Small intestine (tissue), 7 donors: ENCODE results near the gene ATP12A. TPM values are rescaled to one million over a fixed set of nuclear protein-coding genes. Genes with fewer than 3 reads are reported as not detected.

Source experiments
- DNase-seq, 2 donors: peaks; one replicate each; pipeline versions ENCODE4 v3.0.0 to v3.0.0-alpha.2; 2013
- FAIRE-seq: peaks from 2 replicates; lab custom pipeline; 2012; peaks lifted over from hg19 to GRCh38; lab: Jason Lieb, UNC
- H3K27ac ChIP-seq, 3 donors: one replicate each; pipeline ENCODE4 v1.5.1; 2013; ENCODE audit warnings: low read length in 2 of 3, mild to moderate bottlenecking in 2 of 3, control low read depth in 1 of 3, inconsistent platforms in 1 of 3, low read depth in 1 of 3, moderate library complexity in 1 of 3
- H3K27me3 ChIP-seq, 3 donors: one replicate each; pipeline ENCODE4 v1.6.1; 2013; ENCODE audit warnings: low read length in 3 of 3, inconsistent platforms in 1 of 3; ENCODE audit not compliant: control insufficient read depth in 3 of 3, insufficient read depth in 3 of 3
- H3K36me3 ChIP-seq, 3 donors: one replicate each; pipeline ENCODE4 v1.6.1; 2013; ENCODE audit warnings: low read length in 3 of 3, inconsistent platforms in 1 of 3, low read depth in 1 of 3, mild to moderate bottlenecking in 1 of 3, moderate library complexity in 1 of 3; ENCODE audit not compliant: control insufficient read depth in 3 of 3, insufficient read depth in 2 of 3
- H3K4me1 ChIP-seq, 3 donors: one replicate each; pipeline ENCODE4 v1.6.1; 2013; ENCODE audit warnings: low read length in 2 of 3, inconsistent platforms in 1 of 3, low read depth in 1 of 3, mild to moderate bottlenecking in 1 of 3, moderate library complexity in 1 of 3; ENCODE audit not compliant: control insufficient read depth in 3 of 3, insufficient read depth in 2 of 3
- H3K4me3 ChIP-seq, 3 donors: one replicate each; pipeline ENCODE4 v1.5.1; 2013; ENCODE audit warnings: low read length in 3 of 3, control low read depth in 1 of 3, inconsistent platforms in 1 of 3, low read depth in 1 of 3, mild to moderate bottlenecking in 1 of 3, moderate library complexity in 1 of 3
- H3K9me3 ChIP-seq, 2 donors: one replicate each; pipeline ENCODE4 v1.6.1; 2013; ENCODE audit warnings: low read depth in 1 of 2, low read length in 1 of 2; ENCODE audit not compliant: control insufficient read depth in 2 of 2, insufficient read depth in 1 of 2
- WGBS, 3 donors: extraction: QIAGEN DNeasy Blood & Tissue Kit; methylation state at CpG; one replicate each; pipeline ENCODE4 v1.1.7; 2013; 5-methylcytosine and 5-hydroxymethylcytosine counted together
- polyA plus RNA-seq, 4 donors: library from polyadenylated mRNA; stranded (reverse) in 3 of 4; unstranded in 1 of 4; fragments of 200-250 nt in 3 of 4; fragments of 120-200 nt in 1 of 4; gene quantifications; one replicate each; pipeline versions ENCODE4 v1.2.1 to v1.2.3, GENCODE V29; 2013
- donor health status: healthy with polysubstance abuse.
- donor health status: control.
- donor health status: control.
- donor health status: Bipolar disorder and iron deficiency.
- donor health status: healthy.

ATP12A gene
- polyA plus RNA-seq, 4 donors, result 0.01 TPM; not detected in 3

- DNase-seq (peak in 1 of 2 donors; percentile 18), FAIRE-seq (no peak)
- WGBS, 3 donors, result 3 to 15% (median 14%) methylated on average over 52 to 70 of the region's 70 CpGs
- H3K27me3 ChIP-seq, result peaks cover 14 to 40% (median 24%) of the 10 kb centered on the region in 3 donors
- H3K4me1 ChIP-seq, result no peaks in the 10 kb centered on the region
- H3K36me3 ChIP-seq, result no peaks in the 10 kb centered on the region
- H3K9me3 ChIP-seq, result no peaks in the 10 kb centered on the region
- H3K4me3 ChIP-seq, result no peak overlapping the region
- H3K27ac ChIP-seq, result no peak overlapping the region
Observed at GRCh38 chr13:24745861-24746617, 65.8 kb downstream of the ATP12A start.

- WGBS, 3 donors, result 1 to 2% (median 1%) methylated on average over 49 to 56 of the region's 56 CpGs
- no peaks in the 10 kb centered on the region for H3K9me3 ChIP-seq
- peaks cover 14 to 40% (median 24%) of the 10 kb centered on the region in 3 donors for H3K27me3 ChIP-seq
- no peak overlapping the region for H3K27ac ChIP-seq
- FAIRE-seq (no peak), DNase-seq (peak in 1 of 2 donors; percentile 28)
- H3K4me3 ChIP-seq, result peak overlapping the region in 1 of 3 donors; percentile 18
- H3K36me3 ChIP-seq, result no peaks in the 10 kb centered on the region
- H3K4me1 ChIP-seq, result no peaks in the 10 kb centered on the region
Observed at GRCh38 chr13:24746618-24747247, 66.5 kb downstream of the ATP12A start.

- DNase-seq (peak in 1 of 2 donors; percentile 24), FAIRE-seq (no peak)
- Histone ChIP-seq H3K27ac (no peak overlapping the region), H3K9me3 (no peaks in the 10 kb centered on the region), H3K4me3 (peak overlapping the region in 2 of 3 donors; percentile 18 to 46), H3K27me3 (peaks cover 14 to 40% (median 24%) of the 10 kb centered on the region in 3 donors), H3K36me3 (no peaks in the 10 kb centered on the region), H3K4me1 (no peaks in the 10 kb centered on the region)
- WGBS, 3 donors, result 1 to 2% (median 1%) methylated on average over 45 to 61 of the region's 61 CpGs
Observed at GRCh38 chr13:24747248-24748060, 67.2 kb downstream of the ATP12A start.

- H3K27me3 ChIP-seq, result peaks cover 14 to 40% (median 24%) of the 10 kb centered on the region in 3 donors
- no peaks in the 10 kb centered on the region for H3K36me3 ChIP-seq
- H3K9me3 ChIP-seq, result no peaks in the 10 kb centered on the region
- WGBS, 3 donors, result 2 to 6% (median 4%) methylated on average over 10 of the region's 10 CpGs
- FAIRE-seq (no peak), DNase-seq (no peak)
- no peaks in the 10 kb centered on the region for H3K4me1 ChIP-seq
- no peak overlapping the region for H3K27ac ChIP-seq
- peak overlapping the region in 1 of 3 donors; percentile 18 for H3K4me3 ChIP-seq
Observed at GRCh38 chr13:24748061-24748400, 67.8 kb downstream of the ATP12A start.

- Histone ChIP-seq H3K9me3 (peaks cover 0 to 3% of the 10 kb centered on the region in 2 donors), H3K36me3 (no peaks in the 10 kb centered on the region), H3K4me1 (no peaks in the 10 kb centered on the region), H3K27ac (no peak overlapping the region), H3K4me3 (no peak overlapping the region), H3K27me3 (peaks cover 0 to 2% (median 0%) of the 10 kb centered on the region in 3 donors)
- no peak for DNase-seq
- FAIRE-seq, result no peak
Observed at GRCh38 chr13:24759197-24759596, 79.0 kb downstream of the ATP12A start.

Other genes with a start within 250 kb of the ATP12A start
- 10 to 100 TPM; 30.0 to 74.0 (median 53.3) TPM for gene PARP4, start 167.6 kb upstream of the ATP12A start, polyA plus RNA-seq
- gene RNF17, start 83.8 kb downstream of the ATP12A start, polyA plus RNA-seq, result under 1 TPM in 1 of 4 donors, not detected in 3; 0.12 TPM